ENCODE results near the gene BTBD18. TPM values are rescaled to one million over a fixed set of nuclear protein-coding genes. Genes with fewer than 3 reads are reported as not detected.
"Not testable (repeated sequence)": the region's sequence is repeated elsewhere in the genome, so short reads cannot be mapped to it uniquely, and the experiment has no call there.

Gene BTBD18
- total RNA-seq, 4 donors from 2014 or later: not detected

GRCh38 chr11:57711414-57712255 lies 40.0 kb downstream of the BTBD18 start, which contains the start of gene MED19:
MED19 (minus strand) TSS chr11:57712215; CDS start chr11:57712179, 36 bp downstream.
- peak in 1 of 5 experiments; percentile 9 for TF ChIP-seq CTCF (IDR thresholded peaks at IDR 0.05 in 4 of 5, conservative IDR thresholded peaks at IDR 0.05 in 1 of 5)
- peak; percentile 39 to 50 for TF ChIP-seq POLR2A (IDR thresholded peaks at IDR 0.05)
- Histone ChIP-seq H3K4me3 (peak within 1 kb of the TSS; percentile 82 to 99 (median 92)), H3K27me3 (no peaks in the 10 kb centered on the region), H3K4me1 (peaks cover 33 to 34% of the 10 kb centered on the region in 2 donors), H3K27ac (peak within 1 kb of the TSS; percentile 87 to 91 (median 89)), H3K9me3 (no peaks in the 10 kb centered on the region), H3K36me3 (no peaks in the 10 kb centered on the region)
- in situ Hi-C loops (cut with MboI; ENCODE audit: low sequenced_read_pairs in 4 of 4) (loop anchor here in 1 of 4 donors (25.0 kb wide), 1 partner anchor 876 kb away; the partner anchor contains the start of genes LPXN and ZFP91), intact Hi-C loops (cut with DNase I; ENCODE audit: low total_unique reads) (loop anchor here (1.0 to 5.0 kb wide), 6 partner anchors 30 to 1906 kb away; partner anchors contain the start of genes CLP1, LPXN, OSBP and SELENOH)
- peak; percentile 45 to 69 for DNase-seq
- peak; percentile 40 to 43 for ATAC-seq

GRCh38 chr11:57709802-57710367 lies 41.7 kb downstream of the BTBD18 start:
- Histone ChIP-seq H3K4me3 (no peak overlapping the region), H3K27me3 (no peaks in the 10 kb centered on the region), H3K4me1 (peaks cover 30% of the 10 kb centered on the region in 2 donors), H3K9me3 (no peaks in the 10 kb centered on the region), H3K27ac (no peak overlapping the region), H3K36me3 (peaks cover 0 to 3% of the 10 kb centered on the region in 2 donors)
- DNase-seq (no peak), ATAC-seq (no peak)
- no peak for TF ChIP-seq POLR2A (IDR thresholded peaks at IDR 0.05)
- TF ChIP-seq CTCF (IDR thresholded peaks at IDR 0.05 in 4 of 5, conservative IDR thresholded peaks at IDR 0.05 in 1 of 5): no peak
- intact Hi-C loops (cut with DNase I; ENCODE audit: low total_unique reads): loop anchor here (5.0 kb wide), 2 partner anchors 867 to 1907 kb away; partner anchors contain the start of genes LPXN, OSBP and ZFP91
- in situ Hi-C loops (cut with MboI; ENCODE audit: low sequenced_read_pairs in 4 of 4): loop anchor here in 1 of 4 donors (25.0 kb wide), 1 partner anchor 877 kb away; the partner anchor contains the start of genes LPXN and ZFP91

GRCh38 chr11:57705432-57705831 lies 46.2 kb downstream of the BTBD18 start:
- H3K36me3 ChIP-seq: peaks cover 0 to 38% of the 10 kb centered on the region in 2 donors
- DNase-seq; intact Hi-C loops (cut with DNase I; ENCODE audit: low total_unique reads); ATAC-seq; H3K4me3 ChIP-seq; H3K27ac ChIP-seq; H3K9me3 ChIP-seq; H3K27me3 ChIP-seq; H3K4me1 ChIP-seq: not testable (repeated sequence)
- in situ Hi-C loops (cut with MboI; ENCODE audit: low sequenced_read_pairs in 4 of 4): loop anchor here in 1 of 4 donors (25.0 kb wide), 1 partner anchor 882 kb away; the partner anchor contains the start of genes LPXN and ZFP91

GRCh38 chr11:57704932-57705331 lies 46.7 kb downstream of the BTBD18 start:
- DNase-seq (no peak), ATAC-seq (no peak)
- Histone ChIP-seq H3K4me1 (peaks cover 0 to 4% of the 10 kb centered on the region in 2 donors), H3K27me3 (no peaks in the 10 kb centered on the region), H3K36me3 (peaks cover 0 to 43% of the 10 kb centered on the region in 2 donors), H3K4me3 (no peak overlapping the region), H3K27ac (no peak overlapping the region), H3K9me3 (no peaks in the 10 kb centered on the region)
- TF ChIP-seq CTCF (IDR thresholded peaks at IDR 0.05 in 4 of 5, conservative IDR thresholded peaks at IDR 0.05 in 1 of 5) (no peak), POLR2A (IDR thresholded peaks at IDR 0.05) (no peak)
- intact Hi-C loops (cut with DNase I; ENCODE audit: low total_unique reads): no loop called here
- in situ Hi-C loops (cut with MboI; ENCODE audit: low sequenced_read_pairs in 4 of 4): loop anchor here in 1 of 4 donors (25.0 kb wide), 1 partner anchor 882 kb away; the partner anchor contains the start of genes LPXN and ZFP91
